HG03378 (cell line): ENCODE results near the gene C13orf46.

Experiments
- ATAC-seq: cut with Tn5 transposase; IDR thresholded peaks from one replicate; pipeline ENCODE4 v1.9.1; 2021; ENCODE audit warnings: mild to moderate bottlenecking, moderate library complexity; ENCODE audit not compliant: unreplicated experiment

C13orf46 gene

DNA sequence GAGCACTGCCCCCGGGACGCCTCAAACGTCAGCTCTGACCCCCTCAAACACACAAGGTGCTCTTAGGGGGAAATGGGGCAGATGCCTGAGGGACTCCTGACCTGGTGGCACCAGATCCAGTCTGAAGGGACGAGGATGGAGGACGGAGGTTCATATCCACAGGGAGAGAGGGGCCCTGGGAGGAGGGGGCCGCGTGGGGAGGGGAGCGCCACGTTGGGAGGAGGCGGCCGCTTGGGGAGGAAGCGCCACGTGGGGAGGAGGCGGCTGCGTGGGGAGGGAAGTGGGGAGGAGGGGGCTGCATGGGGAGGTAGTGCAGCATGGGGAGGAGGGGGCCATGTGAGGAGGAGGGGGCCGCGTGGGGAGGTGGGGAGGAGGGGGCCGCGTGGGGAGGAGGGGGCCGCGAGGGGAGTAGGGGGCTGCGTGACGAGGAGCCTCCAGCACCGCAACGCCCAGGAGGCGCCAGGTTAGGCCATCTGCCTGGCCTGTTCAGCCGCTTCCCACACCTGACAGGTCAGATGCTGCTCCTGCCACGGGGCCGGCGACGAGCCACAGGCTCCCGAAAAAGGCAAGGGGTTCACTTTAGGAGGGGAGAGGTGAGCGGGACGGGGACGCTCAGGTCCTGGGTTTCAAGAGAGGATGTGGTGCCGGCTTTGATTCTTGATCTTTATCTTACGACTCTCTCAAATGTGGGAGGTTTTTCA, 36.7 kb upstream of the C13orf46 start:
- ATAC-seq = no peak

DNA sequence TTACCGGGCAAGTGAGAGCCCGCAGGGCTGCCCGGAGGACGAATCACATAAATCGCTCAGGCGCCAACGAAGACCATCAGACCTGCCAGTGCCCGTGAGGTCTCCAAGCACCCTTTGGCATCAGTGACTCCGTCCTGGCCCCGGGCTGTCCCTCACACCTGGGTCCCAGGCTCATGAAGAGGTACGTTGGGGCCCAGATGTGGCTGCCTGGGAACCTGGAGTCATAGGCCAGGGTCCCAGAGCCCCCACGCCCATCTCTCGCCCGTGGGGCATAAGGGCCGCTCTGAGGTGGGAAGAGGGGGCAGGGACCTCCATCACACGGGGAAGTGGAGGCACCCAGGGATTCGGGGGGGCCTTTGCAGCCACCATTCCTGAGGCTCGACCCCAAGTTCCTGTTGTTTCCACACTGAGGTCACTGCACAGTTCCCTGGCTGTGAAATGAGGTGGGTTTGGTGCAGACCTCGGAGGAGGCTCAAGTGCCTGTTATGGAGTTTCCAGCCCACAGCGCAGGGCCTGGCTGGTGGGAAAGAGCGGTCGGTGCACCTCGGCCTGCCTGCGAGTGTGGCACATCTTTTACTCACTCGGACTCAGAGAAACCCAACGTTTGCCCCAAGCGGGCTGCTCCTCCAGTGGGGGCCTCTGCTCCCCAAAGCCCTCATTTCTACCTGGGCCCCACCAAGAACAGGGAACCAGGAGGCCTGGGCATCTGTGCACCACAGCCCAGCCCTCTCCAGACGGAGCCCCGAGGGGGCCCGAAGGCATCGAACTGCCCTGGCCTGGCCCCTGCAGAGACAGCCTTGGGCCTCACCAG, 35.9 kb upstream of the C13orf46 start:
- no peak for ATAC-seq

DNA sequence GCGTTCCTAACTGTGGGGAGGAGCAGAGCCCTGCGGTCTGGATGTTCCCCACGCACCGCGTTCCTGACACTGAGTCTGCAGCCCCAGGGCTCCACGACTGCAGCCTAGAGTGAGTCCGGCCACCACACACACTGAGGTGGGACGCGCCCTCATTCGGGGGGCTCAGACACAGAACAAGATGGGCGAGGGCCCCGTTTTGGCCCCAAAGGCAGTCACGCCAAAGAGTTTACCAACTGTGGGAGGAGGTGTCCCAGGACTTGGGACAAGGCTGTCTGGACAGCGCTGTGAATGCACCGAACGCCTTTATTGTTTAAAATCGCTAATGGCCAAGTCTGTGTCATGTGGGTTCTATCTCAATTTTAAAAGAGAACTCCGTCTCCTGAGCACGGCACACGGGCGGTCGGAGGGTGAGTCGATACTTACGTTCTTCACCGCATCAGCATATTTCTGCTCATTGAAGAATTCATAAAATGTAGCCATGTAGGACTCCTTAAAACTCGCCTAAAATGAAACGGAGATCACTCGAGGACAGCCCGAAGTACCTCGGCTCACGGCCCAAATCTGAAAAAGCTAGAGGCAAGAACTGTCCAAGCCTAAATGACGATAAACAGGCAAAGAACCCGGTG, 35.2 kb upstream of the C13orf46 start:
- no peak for ATAC-seq

DNA sequence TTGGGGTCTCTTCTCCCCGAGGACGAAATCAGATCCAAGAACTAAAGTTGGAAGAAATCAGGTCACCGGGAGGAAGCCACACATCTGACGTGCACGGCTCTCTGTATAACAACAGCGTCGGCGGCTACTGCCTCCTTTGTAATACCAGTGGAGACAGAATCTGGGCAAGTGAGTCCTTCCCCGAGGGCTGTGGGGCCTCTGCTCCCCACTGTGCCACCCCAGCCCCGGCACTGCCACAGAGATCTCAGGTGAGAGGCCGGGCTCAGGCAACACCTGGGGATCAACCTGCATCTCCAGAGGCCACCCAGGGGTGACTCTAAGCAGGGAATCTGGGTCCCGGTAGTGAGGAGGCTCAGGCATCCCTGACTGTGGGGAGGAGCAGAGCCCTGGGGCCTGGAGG, 33.7 kb upstream of the C13orf46 start:
- no peak for ATAC-seq

DNA sequence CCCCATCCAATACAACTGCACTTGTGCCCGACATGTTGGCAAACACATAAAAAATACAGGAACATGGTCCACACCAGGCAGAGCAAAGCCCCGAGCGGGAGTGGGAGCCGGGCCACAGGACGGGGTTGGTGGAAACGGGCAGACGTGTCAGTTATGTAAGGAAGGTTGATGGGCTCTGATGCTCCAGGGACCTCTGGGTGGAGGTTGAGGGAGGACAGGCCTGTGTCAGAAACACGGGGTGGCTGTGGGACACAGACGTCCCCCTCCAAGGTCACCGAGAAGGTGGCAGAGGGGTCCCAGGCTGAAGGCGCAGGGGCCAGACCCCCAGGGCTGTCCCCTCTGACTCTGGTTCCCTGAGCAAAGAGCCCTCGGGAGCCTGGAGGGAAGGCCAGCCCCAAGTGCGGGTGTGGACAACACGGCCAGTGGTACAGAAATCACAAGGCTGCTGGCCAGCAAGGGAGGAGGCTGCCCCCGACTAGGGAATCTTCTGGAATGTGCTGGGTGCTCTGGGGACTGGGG, 31.4 kb upstream of the C13orf46 start:
- ATAC-seq = no peak

DNA sequence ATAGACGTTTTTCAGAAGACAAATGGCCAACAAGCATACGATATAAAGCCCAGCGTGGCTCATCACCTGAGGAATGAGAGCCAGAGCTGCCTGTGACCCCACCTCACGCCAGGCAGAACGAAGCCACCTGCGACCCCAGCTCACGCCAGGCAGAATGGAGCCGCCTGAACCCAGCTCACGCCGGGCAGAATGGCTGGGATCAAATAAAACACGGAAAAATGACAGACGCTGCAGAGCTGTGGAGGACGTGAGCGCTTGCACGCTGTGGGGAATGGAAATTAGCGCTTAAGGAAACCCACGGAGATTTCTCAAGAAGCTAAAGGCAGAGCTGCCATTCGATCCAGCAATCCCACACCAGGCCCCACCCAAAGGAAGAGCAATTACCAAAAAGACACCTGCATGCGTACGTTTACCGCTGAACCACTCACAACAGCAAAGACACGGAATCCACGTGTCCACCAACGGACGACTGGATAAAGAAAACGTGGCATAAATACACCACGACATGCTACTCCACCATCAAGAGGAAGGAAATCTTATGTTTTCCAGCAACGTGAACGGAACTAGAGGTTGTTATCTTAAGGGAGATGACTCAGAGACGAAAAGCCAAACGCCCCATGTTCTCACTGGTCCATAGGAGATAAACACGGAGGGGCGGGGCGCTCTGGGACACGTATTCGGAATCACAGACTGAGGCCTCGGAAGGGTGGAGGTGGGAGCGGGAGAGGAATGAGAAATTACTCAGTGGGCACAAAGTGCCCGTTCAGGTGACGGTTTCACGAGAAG, 30.7 kb upstream of the C13orf46 start:
- ATAC-seq = no peak

DNA sequence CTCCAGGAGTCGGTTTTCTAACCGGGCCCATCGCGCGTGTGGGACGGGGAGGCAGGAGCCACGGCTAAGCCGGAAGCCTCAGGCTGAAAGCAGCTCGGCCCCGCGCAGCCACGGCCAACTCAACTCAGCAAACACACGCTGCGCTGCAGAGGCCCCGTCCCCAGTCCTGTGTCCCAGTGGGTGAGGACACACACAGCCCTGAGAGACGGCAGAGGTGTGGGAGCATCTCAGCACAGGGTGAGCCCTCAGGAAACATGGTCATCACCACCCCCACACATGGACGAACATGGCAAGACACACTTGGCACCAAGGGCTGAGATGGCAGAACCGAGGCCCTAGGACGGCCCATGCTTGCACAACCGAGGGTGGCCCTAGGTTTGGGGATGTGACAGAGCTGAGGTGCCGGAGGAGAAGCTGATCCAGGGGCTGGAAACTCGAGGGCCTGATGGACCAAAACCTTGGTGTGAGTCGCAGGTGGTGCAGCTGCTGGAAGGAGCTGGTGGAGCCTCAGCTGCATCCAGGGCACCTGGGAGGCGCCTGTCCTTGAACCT, 29.0 kb upstream of the C13orf46 start:
- ATAC-seq = no peak

DNA sequence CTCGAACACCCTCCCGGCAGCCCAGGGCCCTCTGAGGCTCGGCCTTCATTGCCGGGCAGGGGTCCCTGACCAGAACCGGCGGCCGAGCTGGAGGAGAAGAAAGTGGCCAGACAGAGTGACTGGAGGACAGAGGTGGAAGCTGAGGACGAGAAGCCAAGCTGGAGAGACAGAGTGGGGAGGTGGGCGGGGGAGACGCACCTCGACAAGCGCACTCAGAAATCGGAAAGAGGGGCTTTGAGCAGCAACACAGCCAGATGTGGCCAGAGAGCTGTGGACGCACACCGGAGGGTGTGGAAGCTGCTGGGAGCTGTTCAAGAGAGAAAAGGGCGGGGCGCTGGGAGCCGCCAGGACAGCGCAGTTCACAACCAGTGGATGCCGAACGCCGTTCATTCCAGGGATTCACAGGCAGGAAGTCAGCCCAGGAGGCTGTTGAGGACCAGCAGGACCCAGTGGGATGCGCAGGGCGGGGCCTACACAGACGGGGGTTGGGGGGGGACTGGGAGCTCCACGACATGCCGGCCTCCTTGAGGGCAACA, 28.2 kb upstream of the C13orf46 start:
- ATAC-seq = no peak

DNA sequence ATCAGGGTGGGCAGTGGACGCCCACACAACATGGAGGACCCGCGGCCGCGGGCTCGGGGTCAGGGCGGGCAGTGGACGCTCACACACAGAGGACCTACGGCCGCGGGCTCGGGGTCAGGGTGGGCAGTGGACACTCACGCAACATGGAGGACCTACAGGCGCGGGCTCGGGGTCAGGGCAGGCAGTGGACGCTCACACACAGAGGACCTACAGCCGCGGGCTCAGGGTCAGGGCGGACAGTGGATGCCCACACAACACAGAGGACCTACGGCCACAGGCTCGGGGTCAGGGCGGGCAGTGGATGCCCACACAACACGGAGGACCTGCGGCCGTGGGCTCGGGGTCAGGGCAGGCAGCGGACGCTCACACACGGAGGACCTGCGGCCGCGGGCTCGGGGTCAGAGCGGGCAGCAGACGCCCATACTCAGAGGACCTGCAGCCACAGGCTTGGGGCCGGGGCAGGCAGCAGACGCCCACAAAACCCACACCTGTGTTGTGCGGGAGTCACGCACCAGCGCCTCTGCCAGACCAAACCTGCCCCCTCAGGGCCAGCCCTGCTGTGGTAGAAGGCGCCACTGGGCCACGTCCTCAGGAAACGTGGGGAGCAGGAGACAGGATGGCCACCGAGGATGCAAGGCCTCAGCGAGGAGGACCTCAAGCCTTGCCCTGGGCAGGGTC, 27.6 kb upstream of the C13orf46 start:
- no peak for ATAC-seq

DNA sequence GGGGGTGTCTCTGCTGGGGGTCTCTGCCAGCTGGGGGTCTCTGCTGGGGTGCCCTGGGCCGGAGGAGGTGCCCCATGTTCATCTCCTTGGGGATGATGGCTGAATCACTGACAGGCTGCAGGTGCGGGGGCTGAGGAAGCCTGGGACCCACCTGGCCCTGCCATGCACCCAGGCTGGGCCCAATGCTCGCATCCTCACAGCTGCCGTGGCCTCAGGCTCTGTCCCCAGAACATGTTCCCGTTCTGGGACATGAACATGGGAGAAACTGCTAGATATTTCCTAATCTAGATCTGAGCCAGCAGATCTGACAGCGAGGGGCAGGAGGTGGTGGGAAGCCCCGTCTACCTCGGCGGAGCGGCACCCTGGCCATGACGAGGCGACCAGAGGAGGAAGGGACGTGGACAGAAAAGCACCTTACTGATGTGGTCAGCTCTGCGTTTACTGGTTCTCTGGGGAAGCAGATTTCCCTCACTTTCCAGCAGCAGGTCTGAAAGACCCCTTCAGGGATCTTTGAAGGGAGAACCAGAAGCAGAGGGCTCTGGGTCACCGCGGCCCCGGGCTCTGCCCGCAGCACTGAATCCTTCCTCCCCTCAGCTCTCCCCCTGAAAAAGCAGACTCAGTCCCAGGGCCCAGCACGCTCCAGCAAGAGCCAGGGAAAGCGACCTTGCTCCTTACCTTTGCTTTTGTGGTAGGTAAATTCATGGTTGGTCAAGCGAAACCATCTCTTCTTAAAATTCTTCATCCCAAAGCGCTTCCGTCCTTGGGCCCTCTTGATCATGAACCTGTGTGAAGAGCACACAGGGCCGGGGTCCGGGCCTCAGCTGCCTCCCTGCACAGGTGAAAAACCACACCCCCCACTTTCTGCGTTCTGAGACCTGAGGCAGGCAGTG, 26.5 kb upstream of the C13orf46 start:
- ATAC-seq = no peak

DNA sequence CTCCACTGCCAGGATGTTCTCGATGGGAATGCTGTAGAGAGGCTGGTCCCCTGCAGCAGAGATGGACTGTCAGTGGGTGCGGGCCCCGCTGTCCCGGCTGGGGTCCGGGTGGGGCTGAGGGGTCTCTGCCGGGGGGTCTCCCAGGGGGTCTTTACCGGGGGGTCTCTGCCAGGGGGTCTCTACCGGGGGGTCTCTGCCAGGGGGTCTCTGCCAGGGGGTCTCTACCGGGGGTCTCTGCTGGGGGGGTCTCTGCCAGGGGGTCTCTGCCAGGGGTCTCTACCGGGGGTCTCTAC, 25.7 kb upstream of the C13orf46 start:
- no peak for ATAC-seq

DNA sequence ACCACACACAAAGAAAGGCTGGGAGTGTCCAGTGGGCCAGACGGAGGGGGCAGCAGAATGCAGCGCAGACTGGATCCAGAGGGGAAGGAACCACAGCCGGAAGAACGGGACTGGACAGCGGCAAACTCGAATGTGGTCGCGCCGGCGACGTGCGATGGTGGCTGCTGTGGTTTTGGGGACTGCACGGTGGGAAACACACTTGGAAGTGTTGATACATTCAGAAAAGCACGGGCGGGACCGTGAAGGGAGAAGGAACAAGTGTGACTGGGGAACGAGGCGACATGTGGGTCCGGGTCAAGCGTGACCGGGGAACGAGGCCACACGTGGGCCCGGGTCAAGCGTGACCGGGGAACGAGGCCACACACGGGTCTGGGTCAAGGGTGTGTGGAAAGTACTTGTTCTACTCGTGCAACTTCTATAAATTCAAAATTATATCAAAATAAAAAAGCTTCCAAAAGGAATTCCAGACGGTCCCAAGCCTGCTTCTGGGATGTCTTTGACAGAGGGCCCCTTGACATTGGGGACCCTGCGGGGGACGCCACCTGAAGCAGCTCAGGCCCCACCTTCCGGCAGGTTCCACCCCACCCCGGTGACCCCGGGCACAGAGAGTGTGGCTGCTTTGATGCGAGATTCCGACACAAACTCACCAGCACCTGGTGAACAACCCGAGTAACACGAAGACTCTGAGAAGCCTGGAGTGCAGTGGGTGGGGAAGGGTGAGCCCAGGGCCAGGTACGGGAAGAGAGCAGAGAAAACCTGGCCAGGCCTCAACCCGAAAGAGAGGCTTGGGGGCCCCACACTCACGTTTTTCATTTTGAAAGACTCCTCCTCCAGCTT, 25.1 kb upstream of the C13orf46 start:
- no peak for ATAC-seq

DNA sequence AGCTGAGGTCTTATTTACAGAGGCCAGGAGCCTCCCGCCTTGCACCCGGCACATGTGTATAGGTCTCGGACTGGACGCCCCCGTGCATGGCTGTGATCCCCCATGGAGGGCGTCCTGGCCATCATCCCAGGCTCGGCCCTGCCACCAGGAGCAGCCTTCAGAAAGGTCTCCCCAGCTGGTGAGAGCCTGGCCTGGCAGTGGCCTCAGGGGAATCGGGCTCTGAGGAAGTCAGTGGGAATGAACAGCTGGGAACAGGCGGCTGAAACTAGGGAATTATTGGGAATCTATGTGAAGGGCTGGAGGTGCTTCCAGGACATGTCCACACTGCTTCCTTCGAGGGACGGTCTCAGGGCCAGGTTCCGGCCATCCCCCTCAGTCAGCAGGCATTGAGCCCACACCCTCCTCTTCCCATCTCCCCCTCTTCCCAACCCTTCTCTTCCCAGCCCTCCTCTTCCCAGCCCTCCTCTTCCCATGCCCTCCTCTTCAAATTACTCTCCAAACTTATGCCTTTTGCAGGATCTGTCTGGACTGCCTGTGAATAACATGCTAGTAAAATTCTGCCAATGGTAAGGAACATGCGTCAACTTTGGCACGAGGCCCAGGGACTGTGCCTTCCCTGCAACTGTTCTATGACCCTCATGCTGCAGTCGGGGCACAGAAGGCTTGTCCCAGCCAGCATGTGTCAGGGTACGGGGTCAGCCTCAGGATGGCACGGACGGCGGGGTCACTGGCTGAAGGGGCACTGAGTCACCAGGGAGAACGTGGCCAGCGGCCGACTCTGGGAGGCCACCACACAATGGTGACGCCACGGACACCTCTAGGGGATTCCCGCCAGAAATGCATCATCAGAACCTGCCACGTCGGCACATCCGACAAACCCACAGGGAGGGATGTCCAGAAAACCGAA, 24.2 kb upstream of the C13orf46 start:
- no peak for ATAC-seq

DNA sequence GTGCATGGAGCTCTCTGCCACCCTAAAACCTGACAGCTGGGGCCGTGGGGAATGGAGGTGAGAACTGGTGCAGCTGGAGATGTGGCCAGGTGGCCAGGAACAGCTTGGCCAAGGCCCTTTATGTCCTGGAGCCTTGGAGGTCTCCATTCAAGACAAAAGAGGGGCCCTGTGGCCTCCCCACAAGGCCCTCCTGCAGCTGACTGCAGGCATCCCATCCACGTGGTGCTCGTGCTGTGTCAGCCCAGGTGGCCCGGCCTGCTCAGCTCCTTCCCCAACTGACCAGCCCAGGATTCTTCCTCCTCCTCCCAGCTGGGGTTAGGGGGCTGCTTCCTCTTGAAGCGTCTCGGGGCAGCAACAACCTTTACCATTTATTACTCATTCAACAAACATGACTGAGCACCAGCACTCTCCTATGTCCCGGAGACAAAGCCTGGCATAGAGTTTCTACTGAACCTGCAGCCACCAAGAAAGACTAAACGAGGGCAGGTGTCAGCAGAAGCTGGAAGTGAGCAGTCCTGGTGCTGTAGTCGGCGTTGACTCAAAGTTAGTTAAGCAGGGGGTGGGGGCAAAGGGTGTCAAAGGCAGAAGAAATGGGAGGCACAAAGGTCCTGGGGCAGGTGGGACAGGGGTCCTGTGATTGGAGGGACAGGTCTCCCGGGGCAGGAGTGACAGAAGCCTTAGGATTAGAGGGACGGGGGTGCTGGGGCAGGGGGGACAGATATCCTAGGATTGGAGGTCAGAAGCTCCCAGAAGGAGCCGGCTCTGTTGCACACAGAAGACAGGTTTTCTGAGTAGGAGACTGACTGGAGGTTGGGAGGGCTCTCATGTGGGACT, 23.3 kb upstream of the C13orf46 start:
- no peak for ATAC-seq

DNA sequence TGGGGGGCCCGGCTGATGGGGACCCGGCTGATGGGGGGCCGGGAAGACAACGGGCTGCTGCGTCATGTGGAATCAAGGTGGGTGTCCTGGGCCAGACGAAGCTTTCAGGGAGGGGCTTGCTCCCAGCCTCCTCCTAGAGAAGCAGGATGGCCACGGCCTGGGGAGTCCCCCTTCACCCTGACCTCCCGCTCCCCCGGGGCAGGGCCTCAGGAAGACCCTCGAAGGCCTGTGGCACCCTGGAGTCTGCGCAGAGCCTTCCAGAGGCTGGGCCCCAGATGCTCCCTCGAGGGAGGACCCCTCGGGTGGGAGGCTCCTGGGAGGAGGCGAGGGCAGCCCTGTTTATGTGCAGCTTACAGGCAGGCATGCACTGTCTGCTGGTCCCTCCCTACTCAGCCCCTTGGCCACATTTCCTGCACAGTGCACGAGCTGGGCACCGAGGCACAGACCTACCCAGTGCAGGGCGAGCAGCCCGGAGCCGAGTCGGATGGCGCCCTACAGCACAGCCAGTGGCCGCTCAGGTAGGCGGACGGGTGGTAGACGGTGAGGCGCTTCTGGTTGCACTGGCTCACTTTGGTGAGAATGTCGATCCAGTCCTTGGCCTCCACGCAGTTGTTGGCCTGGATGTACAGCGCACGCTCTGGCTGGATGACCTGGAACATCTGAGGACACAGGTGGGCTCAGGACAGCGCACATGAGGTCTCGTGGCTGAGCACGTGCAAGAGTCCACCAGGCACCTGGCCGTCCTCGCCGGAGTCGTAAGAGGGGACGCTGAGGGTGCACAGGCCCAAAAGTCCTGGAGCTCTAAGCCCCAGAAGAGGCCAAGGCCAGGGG, 22.4 kb upstream of the C13orf46 start:
- no peak for ATAC-seq
